HG03095 (cell line): ENCODE data around the gene MDM2.
A peak's percentile ranks its signal among the peaks of the same experiment; 100 is the strongest.
"Not testable (repeated sequence)": the region's sequence is repeated elsewhere in the genome, so short reads cannot be mapped to it uniquely, and the experiment has no call there.

Source experiments
- ATAC-seq: cut with Tn5 transposase; IDR thresholded peaks from one replicate; pipeline ENCODE4 v1.9.1; 2021; ENCODE audit warnings: moderate library complexity; ENCODE audit not compliant: unreplicated experiment

MDM2 gene

GRCh38 chr12:68785358-68785757 lies 22.6 kb upstream of the MDM2 start:
- ATAC-seq, result no peak

- ATAC-seq, result no peak
Observed at GRCh38 chr12:68785823-68786222, 22.2 kb upstream of the MDM2 start.

- ATAC-seq, result no peak
Observed at GRCh38 chr12:68786929-68787328, 21.0 kb upstream of the MDM2 start.

- no peak for ATAC-seq
Observed at GRCh38 chr12:68788554-68789143, 19.3 kb upstream of the MDM2 start.

GRCh38 chr12:68789144-68789878 lies 18.7 kb upstream of the MDM2 start:
- ATAC-seq, result no peak

GRCh38 chr12:68790081-68790951 lies 17.7 kb upstream of the MDM2 start:
- ATAC-seq, result no peak

GRCh38 chr12:68790952-68791234 lies 17.1 kb upstream of the MDM2 start:
- no peak for ATAC-seq

GRCh38 chr12:68791897-68792481 lies 16.0 kb upstream of the MDM2 start:
- ATAC-seq, result no peak

- peak; percentile 89 for ATAC-seq
Observed at GRCh38 chr12:68792952-68793351, 15.0 kb upstream of the MDM2 start.

- ATAC-seq, result no peak
Observed at GRCh38 chr12:68793436-68793835, 14.5 kb upstream of the MDM2 start.

- ATAC-seq, result no peak
Observed at GRCh38 chr12:68793975-68794652, 13.9 kb upstream of the MDM2 start.

- ATAC-seq, result no peak
Observed at GRCh38 chr12:68794653-68795251, 13.2 kb upstream of the MDM2 start.

- ATAC-seq, result no peak
Observed at GRCh38 chr12:68796399-68796798, 11.6 kb upstream of the MDM2 start.

GRCh38 chr12:68798882-68799234 lies 9.1 kb upstream of the MDM2 start:
- ATAC-seq, result no peak

GRCh38 chr12:68800294-68800693 lies 7.7 kb upstream of the MDM2 start:
- ATAC-seq, result no peak

- ATAC-seq, result not testable (repeated sequence)
Observed at GRCh38 chr12:68801124-68801523, 6.9 kb upstream of the MDM2 start.

- not testable (repeated sequence) for ATAC-seq
Observed at GRCh38 chr12:68802372-68802745, 5.6 kb upstream of the MDM2 start.

- not testable (repeated sequence) for ATAC-seq
Observed at GRCh38 chr12:68802911-68803651, 4.9 kb upstream of the MDM2 start.

GRCh38 chr12:68803948-68804656 lies 3.9 kb upstream of the MDM2 start:
- ATAC-seq, result no peak
